ENCODE data around the gene SPOCK3.
"Not testable (repeated sequence)": the region's sequence is repeated elsewhere in the genome, so short reads cannot be mapped to it uniquely, and the experiment has no call there.

The SPOCK3 gene

DNA sequence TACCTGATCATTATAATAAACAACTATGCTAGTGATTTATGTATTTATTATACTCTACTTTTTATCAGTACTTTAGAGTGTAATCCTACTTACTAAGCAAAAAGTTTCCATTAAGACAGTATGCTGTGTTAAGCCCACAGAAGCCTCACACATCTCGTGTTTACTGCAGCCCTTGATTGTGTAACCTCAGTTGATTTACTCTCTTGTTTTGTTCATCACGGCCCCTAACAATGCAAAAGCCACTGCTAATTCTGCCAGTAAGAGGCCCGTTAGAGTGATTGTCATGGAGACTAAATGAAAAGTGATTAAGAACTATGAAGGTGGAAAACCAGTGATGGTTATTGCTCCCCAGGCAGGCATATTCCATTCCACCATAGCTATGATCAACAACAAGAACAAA lies 436.2 kb downstream of the SPOCK3 start:
- peak in 1 of 3 experiments; percentile 21 for DNase-seq

DNA sequence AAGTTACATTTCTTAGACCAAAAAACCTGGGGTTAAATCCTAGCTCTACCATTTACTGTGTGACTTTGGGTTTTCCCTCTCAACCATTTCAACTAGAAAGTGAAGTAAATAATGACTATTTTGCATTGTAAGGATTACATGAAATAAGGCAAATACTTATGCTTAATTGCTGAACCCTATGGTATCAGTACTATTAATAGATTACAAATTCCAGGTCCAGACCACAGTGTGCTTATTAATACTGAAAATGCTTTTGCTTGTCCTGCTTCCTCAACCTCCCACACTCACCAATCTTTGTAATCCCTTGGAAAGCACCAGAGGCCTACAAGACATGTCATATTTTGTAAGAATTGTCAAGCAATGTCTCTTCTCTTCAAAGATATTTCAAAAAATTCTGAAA lies 456.5 kb downstream of the SPOCK3 start:
- DNase-seq = no peak

DNA sequence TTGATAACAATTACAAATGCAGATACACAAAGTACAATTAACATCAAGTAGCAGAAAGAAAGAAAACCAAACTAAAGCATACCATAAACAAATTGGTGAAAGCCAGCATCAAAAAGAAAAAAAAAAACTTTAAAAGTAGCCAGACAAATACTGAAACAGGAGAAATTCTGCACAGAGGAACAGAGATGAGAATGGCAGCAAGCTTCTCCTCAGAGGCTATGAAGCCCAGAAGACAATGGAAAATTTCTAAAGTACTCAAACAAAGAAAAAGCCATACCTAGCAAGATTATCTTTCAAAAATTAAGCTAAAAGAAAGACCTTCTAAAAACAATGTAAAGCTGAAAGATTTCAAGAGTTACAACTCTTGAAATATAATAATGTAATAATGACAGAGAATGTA lies 471.3 kb downstream of the SPOCK3 start:
- no peak for DNase-seq

DNA sequence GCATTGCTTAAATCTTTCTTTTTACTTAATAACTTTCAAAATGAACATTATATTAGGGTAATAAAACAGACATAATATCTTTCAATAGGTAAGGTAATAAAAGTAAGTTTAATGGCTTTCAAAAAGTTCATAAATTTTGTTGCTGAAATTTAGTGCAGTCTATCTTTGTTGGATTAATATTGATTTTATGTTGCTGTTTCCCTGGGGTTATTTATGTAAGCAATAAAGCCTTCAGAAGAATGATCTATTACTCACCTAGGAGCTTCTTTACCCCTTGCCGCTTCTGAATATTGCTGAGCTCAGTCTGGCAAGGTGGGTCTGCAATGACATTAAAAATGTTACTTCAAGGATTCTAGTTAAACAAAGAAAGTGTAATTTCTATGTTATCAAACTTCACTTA lies 492.6 kb downstream of the SPOCK3 start:
- DNase-seq = peak in 1 of 3 experiments; percentile 48

DNA sequence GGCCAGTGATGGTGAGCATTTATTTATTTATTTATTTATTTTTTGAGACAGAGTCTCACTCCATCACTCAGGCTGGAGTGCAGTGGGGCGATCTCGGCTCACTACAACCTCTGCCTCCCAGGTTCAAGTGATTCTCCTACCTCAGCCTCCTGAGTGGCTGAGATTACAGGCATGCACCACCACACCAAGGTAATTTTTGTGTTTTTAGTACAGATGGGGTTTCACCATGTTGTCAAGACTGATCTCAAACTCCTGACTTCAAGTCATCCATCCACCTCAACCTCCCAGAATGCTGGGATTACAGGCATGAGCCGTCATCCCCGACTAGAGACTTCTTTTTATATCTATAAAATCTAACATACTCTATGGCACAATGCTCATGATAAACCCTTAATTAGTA lies 495.1 kb downstream of the SPOCK3 start:
- DNase-seq = not testable (repeated sequence)

DNA sequence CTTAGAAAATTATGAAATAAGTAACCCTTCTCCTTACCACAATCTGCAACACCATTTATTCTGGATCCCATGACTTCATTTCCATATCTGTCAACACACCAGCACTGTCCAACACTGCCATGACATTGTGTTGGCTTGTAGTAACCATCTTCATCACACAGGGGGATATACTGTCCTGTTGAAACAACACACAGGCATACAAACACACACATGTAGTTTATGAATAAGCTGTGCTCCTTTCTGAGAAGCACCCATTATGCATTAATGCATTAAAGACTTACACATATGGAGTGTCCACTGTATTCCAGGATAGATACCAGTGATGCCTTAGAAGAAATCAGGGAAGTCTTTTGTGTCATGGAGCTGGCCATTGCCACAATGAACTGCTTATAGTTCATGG lies 496.9 kb downstream of the SPOCK3 start:
- DNase-seq = no peak

DNA sequence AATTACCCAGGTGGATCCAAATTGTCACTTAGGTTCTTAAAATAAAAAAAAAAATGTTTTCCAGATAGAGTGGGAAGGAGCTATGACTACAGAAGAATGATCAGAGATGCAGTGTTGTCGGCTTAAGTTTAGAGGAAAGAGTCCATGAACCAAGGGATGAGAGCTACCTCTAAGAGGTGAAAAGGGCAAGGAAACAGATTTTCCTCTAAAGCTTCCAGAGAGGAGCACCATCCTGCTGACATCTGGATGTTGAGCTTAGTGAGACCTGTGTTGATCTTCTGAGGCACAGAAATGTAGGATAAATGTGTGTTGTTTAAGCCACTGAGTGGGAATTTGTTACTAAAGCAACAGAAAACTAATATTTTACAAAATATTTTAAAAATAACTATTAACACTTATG lies 498.7 kb downstream of the SPOCK3 start:
- no peak for DNase-seq

DNA sequence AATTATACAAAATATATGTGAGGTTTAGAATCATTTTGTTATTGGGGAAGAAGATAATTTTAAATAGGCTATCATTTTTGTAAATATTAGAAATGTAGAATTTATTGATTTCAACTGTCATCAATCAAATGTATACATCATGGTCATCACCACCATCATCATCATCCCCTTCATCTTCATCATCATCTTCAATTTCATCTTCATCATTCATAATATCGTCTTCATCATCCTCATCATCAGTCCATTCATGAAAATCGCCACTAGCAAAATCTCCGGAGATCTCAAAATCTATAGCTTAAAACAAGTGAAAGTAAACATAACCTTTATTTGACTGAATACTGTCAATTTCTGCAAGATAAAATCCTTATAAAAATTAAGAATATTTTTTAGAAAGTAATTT lies 499.5 kb downstream of the SPOCK3 start:
- no peak for DNase-seq

DNA sequence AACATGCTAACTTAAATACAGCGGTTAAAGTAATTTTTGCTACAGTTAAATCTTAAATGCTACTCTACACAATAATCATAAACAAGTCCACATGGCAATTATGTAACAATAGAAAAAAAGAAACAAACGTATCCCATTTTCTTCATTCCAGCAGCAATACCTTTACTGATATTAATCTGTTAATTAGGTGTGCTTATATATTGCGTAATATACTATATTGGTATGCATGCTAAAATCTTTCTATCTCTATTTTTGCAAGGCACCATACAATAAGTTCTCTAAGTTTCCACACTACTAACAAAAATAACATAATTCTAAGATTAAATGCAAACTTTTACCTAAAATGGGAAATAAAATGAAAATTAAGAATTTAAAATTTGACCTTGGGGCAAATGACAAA lies 500.6 kb downstream of the SPOCK3 start:
- no peak for DNase-seq

DNA sequence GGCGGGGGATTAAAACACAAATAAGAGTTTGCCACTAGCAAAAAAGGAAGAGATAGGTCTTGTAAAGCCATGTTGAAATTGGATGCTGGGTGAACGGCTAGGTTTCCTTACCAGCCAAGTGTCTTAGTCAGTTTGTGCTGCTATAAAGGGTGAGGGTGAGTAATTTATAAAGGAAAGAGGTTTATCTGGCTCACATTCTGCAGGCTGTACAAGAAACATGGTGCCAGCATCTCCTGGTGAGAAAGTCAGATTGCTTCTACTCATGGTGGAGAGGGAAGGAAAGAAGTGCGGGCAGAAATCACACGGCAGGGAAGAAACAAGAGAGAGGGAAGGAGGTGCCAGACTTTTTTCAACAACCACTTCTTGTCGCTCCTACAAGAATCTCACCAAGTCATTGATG lies 507.5 kb downstream of the SPOCK3 start:
- no peak for DNase-seq

DNA sequence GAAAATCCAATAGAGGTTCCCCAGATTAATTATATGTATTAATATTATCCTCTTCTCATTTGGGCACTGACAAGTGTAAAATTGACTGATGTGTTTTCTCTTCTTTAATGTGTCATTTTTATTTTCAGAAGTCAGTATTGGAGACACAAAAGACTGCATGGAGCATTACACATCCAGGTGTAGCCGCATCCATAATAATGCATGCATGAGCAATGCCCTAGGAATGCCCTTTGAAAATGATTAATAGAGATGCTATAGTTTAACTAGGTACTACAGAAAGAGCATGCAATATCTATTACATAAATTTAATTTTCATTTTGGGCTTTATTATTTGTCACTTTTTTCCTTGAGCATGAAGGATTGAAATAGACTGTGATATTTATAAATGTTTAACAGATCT lies 509.9 kb downstream of the SPOCK3 start:
- no peak for DNase-seq

DNA sequence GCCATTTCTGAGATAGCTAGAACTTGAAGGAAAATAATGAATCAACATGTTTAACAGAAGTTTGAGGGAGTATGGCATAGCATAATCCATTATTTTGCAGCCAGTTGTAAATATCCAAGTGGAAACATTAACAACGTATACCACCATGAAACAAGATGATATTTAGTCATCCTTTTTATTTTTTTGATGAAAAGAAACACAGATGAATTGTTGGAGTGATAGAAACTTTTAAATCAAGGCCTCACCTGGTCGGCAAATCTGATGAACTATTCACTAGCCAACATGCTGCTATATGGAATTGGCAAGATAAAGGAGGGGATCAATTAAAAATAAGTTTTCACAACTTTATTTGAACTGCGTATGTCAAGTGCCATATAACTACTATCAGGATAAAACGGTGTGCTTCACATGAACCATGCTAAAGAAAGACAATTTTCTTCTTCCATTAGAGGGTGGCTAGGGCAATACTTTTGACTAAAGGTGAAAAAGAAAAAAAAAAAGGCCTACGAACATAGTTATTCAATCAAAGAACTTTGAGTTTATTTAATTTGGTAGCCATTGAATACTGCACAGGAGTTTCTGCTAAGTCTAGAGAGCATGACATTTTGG lies 510.7 kb downstream of the SPOCK3 start:
- DNase-seq = no peak

DNA sequence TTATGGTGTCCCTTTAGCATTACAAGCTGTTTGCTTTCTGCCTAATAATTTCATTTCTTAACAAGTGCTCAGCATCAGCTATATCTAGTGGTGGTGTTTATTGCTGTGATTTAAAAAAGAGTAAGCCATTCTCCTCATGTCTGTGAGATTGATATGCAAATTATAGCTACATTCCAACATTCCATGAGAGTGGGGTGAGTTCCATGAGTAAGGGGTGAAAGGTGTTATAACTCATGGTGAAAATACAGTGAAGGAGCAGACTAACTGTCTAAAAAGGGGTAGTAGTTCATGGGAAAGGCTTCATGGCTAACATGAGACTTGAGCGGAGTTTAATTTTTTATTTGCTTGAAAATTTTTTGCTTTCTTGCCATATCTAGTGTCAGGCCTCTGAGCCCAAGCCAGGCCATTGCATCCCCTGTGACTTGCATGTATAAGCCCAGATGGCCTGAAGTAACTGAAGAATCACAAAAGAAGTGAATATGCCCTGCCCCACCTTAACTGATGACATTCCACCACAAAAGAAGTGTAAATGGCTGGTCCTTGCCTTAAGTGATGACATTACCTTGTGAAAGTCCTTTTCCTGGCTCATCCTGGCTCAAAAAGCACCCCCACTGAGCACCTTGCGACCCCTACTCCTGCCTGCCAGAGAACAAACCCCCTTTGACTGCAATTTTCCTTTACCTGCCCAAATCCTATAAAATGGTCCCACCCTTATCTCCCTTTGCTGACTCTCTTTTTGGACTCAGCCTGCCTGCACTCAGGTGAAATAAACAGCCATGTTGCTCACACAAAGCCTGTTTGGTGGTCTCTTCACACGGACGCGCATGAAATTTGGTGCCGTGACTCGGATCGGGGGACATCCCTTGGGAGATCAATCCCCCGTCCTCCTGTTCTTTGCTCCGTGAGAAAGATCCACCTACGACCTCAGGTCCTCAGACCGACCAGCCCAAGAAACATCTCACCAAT lies 518.3 kb downstream of the SPOCK3 start:
- DNase-seq = not testable (repeated sequence)

DNA sequence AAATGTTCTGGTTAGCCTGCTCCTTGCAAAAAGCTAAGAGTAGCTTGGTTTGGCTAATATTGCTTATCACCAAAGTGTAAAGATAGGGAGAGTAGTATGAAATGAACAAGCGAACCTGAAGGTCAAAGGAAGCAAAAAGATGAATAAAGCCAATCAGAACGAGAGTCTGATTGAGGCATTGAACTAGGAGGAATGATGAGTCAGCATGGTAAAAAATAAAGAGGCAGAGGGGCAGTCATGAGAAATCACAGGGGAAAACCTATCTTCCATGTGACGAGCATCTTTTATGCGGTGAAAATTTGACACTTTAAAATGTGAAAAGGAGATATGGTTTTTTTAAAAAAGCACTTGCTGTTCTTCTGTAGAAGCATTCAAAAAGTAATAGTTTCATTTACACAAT lies 533.7 kb downstream of the SPOCK3 start:
- DNase-seq = no peak

DNA sequence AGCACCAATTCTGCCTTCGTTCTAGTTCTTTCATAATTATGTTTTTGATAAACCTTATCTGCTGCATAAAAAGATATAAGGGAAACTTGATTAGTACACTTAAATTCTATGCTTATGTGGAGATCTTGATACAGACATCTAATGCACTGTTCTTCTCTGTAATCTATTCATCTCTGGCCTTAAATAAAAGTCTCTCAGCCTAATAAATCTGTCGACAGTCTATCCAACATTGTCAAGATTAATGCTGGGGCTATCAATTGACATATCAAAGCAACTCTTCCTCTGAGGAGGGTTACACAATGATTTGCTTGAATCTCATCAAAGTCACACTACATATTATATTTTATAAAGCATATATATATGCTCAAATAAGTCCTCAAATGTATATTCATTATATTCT lies 545.5 kb downstream of the SPOCK3 start:
- DNase-seq = peak in 1 of 3 experiments; percentile 21

DNA sequence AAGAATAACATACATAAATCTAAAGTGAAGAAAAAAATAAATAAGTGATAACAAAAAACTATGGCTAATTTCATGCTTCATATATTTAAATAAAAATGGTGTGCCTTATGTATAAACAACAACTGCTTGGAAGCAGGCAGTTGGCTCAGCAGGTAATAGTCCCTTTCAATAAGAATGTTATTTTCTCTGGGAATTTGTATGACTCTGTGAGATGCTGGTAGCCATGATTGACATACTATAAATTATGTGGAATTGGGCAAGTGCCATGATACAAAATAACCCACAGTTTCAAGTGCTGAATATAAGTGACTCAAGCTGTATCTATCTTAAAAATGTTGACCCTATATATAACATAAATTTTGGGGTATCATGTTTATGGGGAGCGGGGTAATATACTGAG lies 546.5 kb downstream of the SPOCK3 start:
- no peak for DNase-seq
